IMR-90 (cell line): ENCODE measurements around the gene GARIN6.

Experiments
- BHLHE40 ChIP-seq: fragments of 150-350 bp; IDR thresholded peaks from 2 replicates; pipeline ENCODE4 v1.6.1; 2016; ENCODE audit warnings: mild to moderate bottlenecking, low read depth, low read length
- CEBPB ChIP-seq: IDR thresholded peaks from 2 replicates; pipeline ENCODE4 v1.6.1; 2012; ENCODE audit warnings: low read depth, low read length, improper control_type of control experiment
- CHD1 ChIP-seq: IDR thresholded peaks from 2 replicates; pipeline ENCODE4 v1.6.1; 2012; ENCODE audit warnings: low read depth, low read length, improper control_type of control experiment
- CTCF ChIP-seq: conservative IDR thresholded peaks from 2 replicates; pipeline ENCODE4 v1.5.1; 2012; ENCODE audit warnings: mild to moderate bottlenecking, low read depth, low read length, improper control_type of control experiment
- MAFK ChIP-seq: IDR thresholded peaks from 2 replicates; pipeline ENCODE4 v1.6.1; 2012; ENCODE audit warnings: low read depth, low read length, improper control_type of control experiment
- MXI1 ChIP-seq: IDR thresholded peaks from 2 replicates; pipeline ENCODE4 v1.6.1; 2012; ENCODE audit warnings: low read depth, mild to moderate bottlenecking, low read length, moderate library complexity, borderline replicate concordance
- NFE2L2 ChIP-seq: fragments of 150-350 bp; IDR thresholded peaks from 2 replicates; pipeline ENCODE4 v1.6.1; 2016; ENCODE audit warnings: low read depth, mild to moderate bottlenecking, low read length
- POLR2A ChIP-seq: IDR thresholded peaks from 2 replicates; pipeline ENCODE4 v1.6.1; 2012; ENCODE audit warnings: mild to moderate bottlenecking, low read depth, low read length
- RAD21 ChIP-seq: IDR thresholded peaks from 2 replicates; pipeline ENCODE4 v1.6.1; 2012; ENCODE audit warnings: low read length, improper control_type of control experiment

GRCh38 chr12:99647453-99647852 lies at the start of gene GARIN6:
- no peak for TF ChIP-seq POLR2A
- TF ChIP-seq CHD1: no peak
- TF ChIP-seq CTCF: no peak
- no peak for TF ChIP-seq NFE2L2
- no peak for TF ChIP-seq CEBPB
- no peak for TF ChIP-seq MXI1
- TF ChIP-seq BHLHE40: no peak
- TF ChIP-seq MAFK: no peak
- no peak for TF ChIP-seq RAD21
